Neural cell (in vitro differentiated cells): ENCODE measurements around the gene CARD19. TPM values are rescaled to one million over a fixed set of nuclear protein-coding genes. Genes with fewer than 3 reads are reported as not detected.

Experiments used
- H2AFZ ChIP-seq: fragments of 200-600, 300-800 bp; sonication (generic), shearing (Covaris generic); 2 replicates; pipeline ENCODE4 v1.6.0; 2014; ENCODE audit warnings: low read depth, mild to moderate bottlenecking, antibody characterized with exemption, low read length, moderate library complexity
- H3F3A ChIP-seq: fragments of 200-600 bp; shearing (Covaris generic); 2 replicates; pipeline ENCODE4 v1.6.1; 2016; ENCODE audit warnings: mild to moderate bottlenecking, moderate library complexity, mixed read lengths, antibody characterized with exemption, low read length; ENCODE audit not compliant: insufficient read depth, poor library complexity, severe bottlenecking
- H3K27ac ChIP-seq: fragments of 200-600, 300-800 bp; sonication (generic), shearing (Covaris generic); 2 replicates; pipeline ENCODE4 v1.5.1; 2014; ENCODE audit warnings: mild to moderate bottlenecking, low read length, moderate library complexity
- H3K27me3 ChIP-seq: fragments of 300-800, 200-600 bp; sonication (generic), shearing (Covaris generic); 2 replicates; pipeline ENCODE4 v1.6.0; 2014; ENCODE audit warnings: mild to moderate bottlenecking, low read depth, low read length, moderate library complexity; ENCODE audit not compliant: insufficient read depth
- H3K36me3 ChIP-seq: fragments of 300-800, 200-600 bp; sonication (generic), shearing (Covaris generic); 2 replicates; pipeline ENCODE4 v1.5.1; 2014; ENCODE audit warnings: mild to moderate bottlenecking, antibody characterized with exemption, low read length, moderate library complexity; ENCODE audit not compliant: insufficient read depth
- H3K4me2 ChIP-seq: fragments of 300-800, 200-600 bp; sonication (generic), shearing (Covaris generic); 2 replicates; pipeline ENCODE4 v1.6.0; 2014; ENCODE audit warnings: mild to moderate bottlenecking, low read length
- H3K4me3 ChIP-seq: fragments of 300-800, 200-600 bp; sonication (generic), shearing (Covaris generic); 2 replicates; pipeline ENCODE4 v1.5.1; 2014; ENCODE audit warnings: mild to moderate bottlenecking, low read length, moderate library complexity
- H3K79me2 ChIP-seq: fragments of 200-600 bp; shearing (Covaris generic); replicated peaks from 2 replicates; pipeline ENCODE4 v1.6.0; 2014; ENCODE audit warnings: mild to moderate bottlenecking, low read length, moderate library complexity; ENCODE audit not compliant: insufficient read depth
- H3K9ac ChIP-seq: fragments of 300-800, 200-600 bp; sonication (generic), shearing (Covaris generic); 2 replicates; pipeline ENCODE4 v1.6.1; 2016; ENCODE audit warnings: mild to moderate bottlenecking, low read length, mixed read lengths
- H3K9me2 ChIP-seq: fragments of 200-600 bp; shearing (Covaris generic); 2 replicates; pipeline ENCODE4 v1.6.1; 2016; ENCODE audit warnings: mild to moderate bottlenecking, low read length, mixed read lengths; ENCODE audit not compliant: insufficient read depth
- H3K9me3 ChIP-seq: fragments of 200-600, 300-800 bp; sonication (generic), shearing (Covaris generic); 2 replicates; pipeline ENCODE4 v1.6.1; 2016; ENCODE audit warnings: mild to moderate bottlenecking, mixed run types, low read length, moderate library complexity, mixed read lengths
- H4K20me1 ChIP-seq: fragments of 200-600 bp; shearing (Covaris generic); 2 replicates; pipeline ENCODE4 v1.6.1; 2016; ENCODE audit warnings: mild to moderate bottlenecking, mixed run types; ENCODE audit not compliant: insufficient read depth
- EP300 ChIP-seq: fragments of 450-650 bp; conservative IDR thresholded peaks from 2 replicates; pipeline ENCODE4 v1.6.1; 2014; ENCODE audit warnings: antibody characterized with exemption, mild to moderate bottlenecking, moderate library complexity; ENCODE audit not compliant: poor library complexity, severe bottlenecking
- EZH2 ChIP-seq: fragments of 200-600, 300-800 bp; shearing (Covaris generic), sonication (generic); IDR thresholded peaks from 2 replicates; pipeline ENCODE4 v1.6.1; 2014; ENCODE audit warnings: antibody characterized with exemption, low read length, borderline replicate concordance, mild to moderate bottlenecking; ENCODE audit not compliant: insufficient read depth, poor library complexity, severe bottlenecking
- MXI1 ChIP-seq: fragments of 450-650 bp; conservative IDR thresholded peaks from 2 replicates; pipeline ENCODE4 v1.6.1; 2014; ENCODE audit warnings: antibody characterized with exemption, mild to moderate bottlenecking; ENCODE audit not compliant: poor library complexity, severe bottlenecking
- POLR2AphosphoS5 ChIP-seq: IDR thresholded peaks from 2 replicates; pipeline ENCODE4 v1.6.1; 2012
- RAD21 ChIP-seq: fragments of 450-650 bp; conservative IDR thresholded peaks from 2 replicates; pipeline ENCODE4 v1.6.1; 2014; ENCODE audit warnings: antibody characterized with exemption, mild to moderate bottlenecking, moderate library complexity
- SMC3 ChIP-seq: fragments of 450-650 bp; conservative IDR thresholded peaks from 2 replicates; pipeline ENCODE4 v1.6.1; 2014; ENCODE audit warnings: antibody characterized with exemption, mild to moderate bottlenecking, moderate library complexity; ENCODE audit not compliant: poor library complexity
- TAF1 ChIP-seq: IDR thresholded peaks from 2 replicates; pipeline ENCODE4 v1.6.1; 2012; ENCODE audit warnings: low read depth
- polyA plus RNA-seq: library from polyadenylated mRNA; depleted of rRNA; stranded (reverse); fragments of >200 nt; gene quantifications from 2 replicates; pipeline ENCODE4 v1.2.3, GENCODE V29; 2014
- TF ChIP-seq, protein P1 (sequence below): fragments of 450-650 bp; IDR thresholded peaks from 2 replicates; pipeline ENCODE4 v1.5.1; 2014; ENCODE audit warnings: antibody characterized with exemption, mild to moderate bottlenecking, moderate library complexity; ENCODE audit not compliant: poor library complexity, severe bottlenecking
- TF ChIP-seq, protein P2 (sequence below): IDR thresholded peaks from 2 replicates; pipeline ENCODE4 v1.6.1; 2012; ENCODE audit warnings: borderline replicate concordance

Gene CARD19
- polyA plus RNA-seq, 1 donor from 2014 or later = 66.7 TPM

DNA sequence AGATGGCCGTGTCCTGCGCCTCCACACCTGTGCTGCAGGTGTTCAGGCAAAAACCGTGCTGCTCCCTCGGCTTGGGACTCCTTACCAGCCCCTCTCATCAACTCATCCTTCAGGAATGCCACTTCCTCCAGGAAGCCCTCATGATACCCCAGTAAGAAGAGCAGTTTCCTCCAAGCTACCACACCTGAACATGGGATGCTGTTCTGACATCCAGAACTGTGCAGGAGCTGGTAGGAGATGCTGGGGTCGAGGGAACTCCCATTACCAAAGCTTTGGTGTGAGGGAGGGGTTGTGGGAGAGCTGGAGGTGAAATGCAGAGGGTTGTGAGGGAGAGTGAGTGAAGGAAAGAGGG, 18.9 kb downstream of the CARD19 start:
- Histone ChIP-seq H3K9me3 (no peaks in the 10 kb centered on the region), H3K4me2 (no peak overlapping the region), H3K27me3 (no peaks in the 10 kb centered on the region), H4K20me1 (no peaks in the 10 kb centered on the region), H2AFZ (no peak overlapping the region), H3K27ac (no peak overlapping the region), H3K79me2 (no peaks in the 10 kb centered on the region), H3F3A (no peaks in the 10 kb centered on the region), H3K9ac (no peak overlapping the region), H3K9me2 (no peaks in the 10 kb centered on the region), H3K36me3 (no peaks in the 10 kb centered on the region), H3K4me3 (no peak overlapping the region)
- TF ChIP-seq, protein P1, sequence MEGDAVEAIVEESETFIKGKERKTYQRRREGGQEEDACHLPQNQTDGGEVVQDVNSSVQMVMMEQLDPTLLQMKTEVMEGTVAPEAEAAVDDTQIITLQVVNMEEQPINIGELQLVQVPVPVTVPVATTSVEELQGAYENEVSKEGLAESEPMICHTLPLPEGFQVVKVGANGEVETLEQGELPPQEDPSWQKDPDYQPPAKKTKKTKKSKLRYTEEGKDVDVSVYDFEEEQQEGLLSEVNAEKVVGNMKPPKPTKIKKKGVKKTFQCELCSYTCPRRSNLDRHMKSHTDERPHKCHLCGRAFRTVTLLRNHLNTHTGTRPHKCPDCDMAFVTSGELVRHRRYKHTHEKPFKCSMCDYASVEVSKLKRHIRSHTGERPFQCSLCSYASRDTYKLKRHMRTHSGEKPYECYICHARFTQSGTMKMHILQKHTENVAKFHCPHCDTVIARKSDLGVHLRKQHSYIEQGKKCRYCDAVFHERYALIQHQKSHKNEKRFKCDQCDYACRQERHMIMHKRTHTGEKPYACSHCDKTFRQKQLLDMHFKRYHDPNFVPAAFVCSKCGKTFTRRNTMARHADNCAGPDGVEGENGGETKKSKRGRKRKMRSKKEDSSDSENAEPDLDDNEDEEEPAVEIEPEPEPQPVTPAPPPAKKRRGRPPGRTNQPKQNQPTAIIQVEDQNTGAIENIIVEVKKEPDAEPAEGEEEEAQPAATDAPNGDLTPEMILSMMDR = no peak
- TF ChIP-seq RAD21 (no peak), EZH2 (no peak), TAF1 (no peak), POLR2AphosphoS5 (no peak), EP300 (no peak), SMC3 (no peak), MXI1 (no peak)
- TF ChIP-seq, protein P2, sequence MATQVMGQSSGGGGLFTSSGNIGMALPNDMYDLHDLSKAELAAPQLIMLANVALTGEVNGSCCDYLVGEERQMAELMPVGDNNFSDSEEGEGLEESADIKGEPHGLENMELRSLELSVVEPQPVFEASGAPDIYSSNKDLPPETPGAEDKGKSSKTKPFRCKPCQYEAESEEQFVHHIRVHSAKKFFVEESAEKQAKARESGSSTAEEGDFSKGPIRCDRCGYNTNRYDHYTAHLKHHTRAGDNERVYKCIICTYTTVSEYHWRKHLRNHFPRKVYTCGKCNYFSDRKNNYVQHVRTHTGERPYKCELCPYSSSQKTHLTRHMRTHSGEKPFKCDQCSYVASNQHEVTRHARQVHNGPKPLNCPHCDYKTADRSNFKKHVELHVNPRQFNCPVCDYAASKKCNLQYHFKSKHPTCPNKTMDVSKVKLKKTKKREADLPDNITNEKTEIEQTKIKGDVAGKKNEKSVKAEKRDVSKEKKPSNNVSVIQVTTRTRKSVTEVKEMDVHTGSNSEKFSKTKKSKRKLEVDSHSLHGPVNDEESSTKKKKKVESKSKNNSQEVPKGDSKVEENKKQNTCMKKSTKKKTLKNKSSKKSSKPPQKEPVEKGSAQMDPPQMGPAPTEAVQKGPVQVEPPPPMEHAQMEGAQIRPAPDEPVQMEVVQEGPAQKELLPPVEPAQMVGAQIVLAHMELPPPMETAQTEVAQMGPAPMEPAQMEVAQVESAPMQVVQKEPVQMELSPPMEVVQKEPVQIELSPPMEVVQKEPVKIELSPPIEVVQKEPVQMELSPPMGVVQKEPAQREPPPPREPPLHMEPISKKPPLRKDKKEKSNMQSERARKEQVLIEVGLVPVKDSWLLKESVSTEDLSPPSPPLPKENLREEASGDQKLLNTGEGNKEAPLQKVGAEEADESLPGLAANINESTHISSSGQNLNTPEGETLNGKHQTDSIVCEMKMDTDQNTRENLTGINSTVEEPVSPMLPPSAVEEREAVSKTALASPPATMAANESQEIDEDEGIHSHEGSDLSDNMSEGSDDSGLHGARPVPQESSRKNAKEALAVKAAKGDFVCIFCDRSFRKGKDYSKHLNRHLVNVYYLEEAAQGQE = no peak

DNA sequence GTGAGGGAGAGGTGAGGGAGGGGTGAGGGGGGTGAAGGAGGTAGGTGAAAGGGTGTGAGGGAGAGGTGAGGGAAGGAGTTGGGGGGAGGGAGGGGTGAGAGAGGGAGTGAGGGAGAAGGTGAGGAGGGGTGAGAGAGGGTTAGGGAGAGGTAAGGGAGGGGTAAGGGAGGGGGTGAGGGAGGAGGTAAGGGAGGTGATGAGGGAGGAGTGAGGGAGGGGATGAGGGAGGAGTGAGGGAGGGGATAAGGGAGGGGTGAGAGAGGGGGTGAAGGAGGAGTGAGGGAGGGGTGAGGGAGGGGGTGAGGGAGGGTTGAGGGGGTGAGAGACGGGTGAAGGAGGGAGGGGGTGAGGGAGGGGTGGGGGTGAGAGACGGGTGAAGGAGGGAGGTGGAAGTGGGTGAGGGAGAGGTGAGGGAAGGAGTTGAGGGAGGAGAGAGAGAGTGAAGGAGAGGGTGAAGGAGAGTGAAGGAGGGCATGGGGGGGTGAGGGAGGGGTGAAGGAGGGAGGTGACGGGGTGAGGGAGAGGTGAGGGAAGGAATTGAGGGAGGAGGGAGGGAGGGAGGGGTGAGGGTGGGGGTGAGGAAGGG, 19.6 kb downstream of the CARD19 start:
- Histone ChIP-seq H3K27ac (no peak overlapping the region), H3K4me3 (no peak overlapping the region), H3K4me2 (no peak overlapping the region), H3F3A (no peaks in the 10 kb centered on the region), H3K27me3 (no peaks in the 10 kb centered on the region), H4K20me1 (no peaks in the 10 kb centered on the region), H3K9me3 (no peaks in the 10 kb centered on the region), H3K36me3 (no peaks in the 10 kb centered on the region), H3K79me2 (no peaks in the 10 kb centered on the region), H3K9me2 (no peaks in the 10 kb centered on the region), H2AFZ (no peak overlapping the region), H3K9ac (no peak overlapping the region)
- TF ChIP-seq EZH2 = no peak
- TF ChIP-seq TAF1 = no peak
- TF ChIP-seq, protein P2 = no peak
- TF ChIP-seq MXI1 = no peak
- TF ChIP-seq, protein P1 = no peak
- TF ChIP-seq SMC3 = no peak
- no peak for TF ChIP-seq RAD21
- TF ChIP-seq EP300 = no peak
- TF ChIP-seq POLR2AphosphoS5 = no peak
